ENCODE measurements around the gene PLCG1.

- TF ChIP-seq CTCF (IDR thresholded peaks at IDR 0.05) (no peak), POLR2A (IDR thresholded peaks at IDR 0.05) (no peak)
Observed at GRCh38 chr20:41162396-41162795, 25.1 kb downstream of the PLCG1 start.
